ENCODE data around the gene SPDYC. TPM values are rescaled to one million over a fixed set of nuclear protein-coding genes. Genes with fewer than 3 reads are reported as not detected.

The SPDYC gene
- total RNA-seq, 1 donor from 2014 or later: not detected

GRCh38 chr11:65218446-65218845, 48.4 kb downstream of the SPDYC start:
- DNase-seq: no peak
- H3K27ac ChIP-seq: no peak overlapping the region

DNA sequence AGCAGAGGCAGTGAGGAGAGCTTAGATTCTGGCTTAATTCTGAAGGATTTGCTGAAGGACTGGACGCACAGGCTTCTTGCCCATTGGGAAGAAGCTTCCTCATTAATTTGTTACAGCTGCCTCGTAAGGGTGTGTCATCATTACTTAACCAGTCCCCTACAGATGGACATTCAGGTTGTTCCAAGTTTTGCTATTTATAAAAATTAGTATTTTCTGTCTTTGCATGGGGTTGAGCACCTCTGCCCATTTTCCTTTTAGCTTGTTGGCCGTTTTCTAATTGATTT, 49.8 kb downstream of the SPDYC start:
- intact Hi-C loops (cut with DNase I): no loop called here
- Histone ChIP-seq H3K27ac (no peak overlapping the region), H3K36me3 (no peaks in the 10 kb centered on the region), H3K4me1 (peaks cover 17% of the 10 kb centered on the region), H3K4me3 (no peak overlapping the region), H3K9me3 (no peaks in the 10 kb centered on the region), H3K27me3 (ENCODE audit: low read depth) (no peaks in the 10 kb centered on the region)
- DNase-seq: no peak
- TF ChIP-seq, protein P1, sequence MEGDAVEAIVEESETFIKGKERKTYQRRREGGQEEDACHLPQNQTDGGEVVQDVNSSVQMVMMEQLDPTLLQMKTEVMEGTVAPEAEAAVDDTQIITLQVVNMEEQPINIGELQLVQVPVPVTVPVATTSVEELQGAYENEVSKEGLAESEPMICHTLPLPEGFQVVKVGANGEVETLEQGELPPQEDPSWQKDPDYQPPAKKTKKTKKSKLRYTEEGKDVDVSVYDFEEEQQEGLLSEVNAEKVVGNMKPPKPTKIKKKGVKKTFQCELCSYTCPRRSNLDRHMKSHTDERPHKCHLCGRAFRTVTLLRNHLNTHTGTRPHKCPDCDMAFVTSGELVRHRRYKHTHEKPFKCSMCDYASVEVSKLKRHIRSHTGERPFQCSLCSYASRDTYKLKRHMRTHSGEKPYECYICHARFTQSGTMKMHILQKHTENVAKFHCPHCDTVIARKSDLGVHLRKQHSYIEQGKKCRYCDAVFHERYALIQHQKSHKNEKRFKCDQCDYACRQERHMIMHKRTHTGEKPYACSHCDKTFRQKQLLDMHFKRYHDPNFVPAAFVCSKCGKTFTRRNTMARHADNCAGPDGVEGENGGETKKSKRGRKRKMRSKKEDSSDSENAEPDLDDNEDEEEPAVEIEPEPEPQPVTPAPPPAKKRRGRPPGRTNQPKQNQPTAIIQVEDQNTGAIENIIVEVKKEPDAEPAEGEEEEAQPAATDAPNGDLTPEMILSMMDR (IDR thresholded peaks at IDR 0.05): no peak
- ATAC-seq: no peak

More at GRCh38 chr11:65218446-65218845, 48.4 kb downstream of the SPDYC start:
- no peak overlapping the region for H3K4me3 ChIP-seq
- no peaks in the 10 kb centered on the region for H3K36me3 ChIP-seq
- H3K4me1 ChIP-seq: peaks cover 19% of the 10 kb centered on the region
- intact Hi-C loops (cut with DNase I): no loop called here
- no peak for ATAC-seq
- TF ChIP-seq, protein P1 (IDR thresholded peaks at IDR 0.05): no peak
- no peaks in the 10 kb centered on the region for H3K9me3 ChIP-seq
- no peaks in the 10 kb centered on the region for H3K27me3 ChIP-seq (ENCODE audit: low read depth)

DNA sequence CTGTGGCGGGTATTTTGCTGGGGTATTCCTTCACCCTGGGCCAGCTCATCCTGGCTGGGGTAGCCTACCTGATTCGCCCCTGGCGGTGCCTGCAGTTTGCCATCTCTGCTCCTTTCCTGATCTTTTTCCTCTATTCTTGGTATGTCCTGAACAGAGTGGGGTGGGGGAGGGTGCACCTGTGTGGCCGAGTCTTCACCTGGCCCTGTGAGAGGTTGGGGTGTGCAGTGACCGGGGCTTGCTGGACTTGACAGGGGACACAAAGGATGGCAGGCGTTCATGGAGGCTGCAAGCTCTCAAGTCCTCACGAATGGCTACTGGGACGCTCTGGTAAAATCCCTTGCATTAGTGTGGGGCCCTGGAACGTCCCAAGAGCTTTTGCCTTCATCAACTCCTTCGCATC, 51.0 kb downstream of the SPDYC start:
- intact Hi-C loops (cut with DNase I): no loop called here
- no peak for DNase-seq

More for the DNA sequence above, 51.0 kb downstream of the SPDYC start:
- TF ChIP-seq, protein P1 (IDR thresholded peaks at IDR 0.05): no peak
- H3K4me3 ChIP-seq: no peak overlapping the region
- H3K9me3 ChIP-seq: no peaks in the 10 kb centered on the region
- no peaks in the 10 kb centered on the region for H3K27me3 ChIP-seq (ENCODE audit: low read depth)
- no peak for ATAC-seq
- peaks cover 24% of the 10 kb centered on the region for H3K4me1 ChIP-seq
- no peak overlapping the region for H3K27ac ChIP-seq
- no peaks in the 10 kb centered on the region for H3K36me3 ChIP-seq

Small RNA genes within 50 kb of the gene (microRNA-seq; reads per million reads assigned to microRNA genes)
- not detected for gene MIR6751 (ENCODE audit: borderline number of aligned reads)

Other genes with a start within 250 kb of the SPDYC start
- gene PPP2R5B, start 245.5 kb upstream of the SPDYC start, total RNA-seq: 23.9 TPM
- gene GPHA2, start 234.3 kb upstream of the SPDYC start, total RNA-seq: not detected
- not detected for gene MAJIN, start 198.1 kb upstream of the SPDYC start, total RNA-seq
- gene BATF2, start 173.3 kb upstream of the SPDYC start, total RNA-seq: 8.6 TPM
- gene ARL2, start 156.1 kb upstream of the SPDYC start, total RNA-seq: 74.1 TPM
- 25.4 TPM for gene SNX15, start 142.8 kb upstream of the SPDYC start, total RNA-seq
- 12.6 TPM for gene SAC3D1, start 129.0 kb upstream of the SPDYC start, total RNA-seq
- 12.2 TPM for gene NAALADL1, start 111.7 kb upstream of the SPDYC start, total RNA-seq
- 2.8 TPM for gene CDCA5, start 86.2 kb upstream of the SPDYC start, total RNA-seq
- gene ZFPL1, start 86.0 kb upstream of the SPDYC start, total RNA-seq: 29.0 TPM
- gene VPS51, start 74.0 kb upstream of the SPDYC start, total RNA-seq: 94.9 TPM
- 38.8 TPM for gene TM7SF2, start 58.4 kb upstream of the SPDYC start, total RNA-seq
- 9.5 TPM for gene ZNHIT2, start 52.5 kb upstream of the SPDYC start, total RNA-seq
- gene FAU, start 48.1 kb upstream of the SPDYC start, total RNA-seq: 766 TPM
- 40.8 TPM for gene MRPL49, start 47.9 kb upstream of the SPDYC start, total RNA-seq
- 68.1 TPM for gene SYVN1, start 35.7 kb upstream of the SPDYC start, total RNA-seq
- 176 TPM for gene CAPN1, start 11.7 kb downstream of the SPDYC start, total RNA-seq
- gene POLA2, start 91.7 kb downstream of the SPDYC start, total RNA-seq: 8.7 TPM
- 17.0 TPM for gene CDC42EP2, start 144.6 kb downstream of the SPDYC start, total RNA-seq
- 45.8 TPM for gene DPF2, start 163.6 kb downstream of the SPDYC start, total RNA-seq
- gene TIGD3, start 184.5 kb downstream of the SPDYC start, total RNA-seq: 0.18 TPM
- gene SLC25A45, start 212.4 kb downstream of the SPDYC start, total RNA-seq: 13.0 TPM
- gene FRMD8, start 216.4 kb downstream of the SPDYC start, total RNA-seq: 22.6 TPM